Measurements from ENCODE around the gene ACSM6. TPM values are rescaled to one million over a fixed set of nuclear protein-coding genes. Genes with fewer than 3 reads are reported as not detected.

Gene ACSM6
- total RNA-seq, 2 experiments from 2014 or later = not detected

DNA sequence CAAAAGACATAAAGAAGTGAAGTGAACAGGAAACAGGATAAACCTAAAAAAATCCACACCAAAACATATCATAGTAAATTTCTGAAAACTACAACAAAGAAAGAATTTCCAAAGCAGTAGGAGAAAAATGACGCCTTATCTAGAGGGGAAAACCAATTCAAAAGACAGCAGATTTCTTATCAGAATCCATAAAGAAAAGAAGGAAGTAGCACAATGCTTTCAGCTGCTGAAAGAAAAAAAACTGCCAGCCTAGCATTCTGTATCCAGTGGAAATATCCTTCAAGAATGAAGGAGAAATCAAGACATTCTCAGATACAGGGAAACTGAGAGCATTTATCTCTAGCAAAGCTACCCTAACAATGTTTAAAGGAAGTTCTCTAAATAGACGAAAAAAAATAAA is 59.0 kb downstream of the ACSM6 start:
- DNase-seq = no peak
- H3K27me3 Mint-ChIP-seq = peaks cover 19% of the 10 kb centered on the region
- H3K4me3 Mint-ChIP-seq = no peak overlapping the region
- H3K27me3 ChIP-seq (ENCODE audit: control insufficient read depth in 1 of 2, insufficient read depth in 2 of 2, low read length in 2 of 2) = no peaks in the 10 kb centered on the region
- TF ChIP-seq, protein P1, sequence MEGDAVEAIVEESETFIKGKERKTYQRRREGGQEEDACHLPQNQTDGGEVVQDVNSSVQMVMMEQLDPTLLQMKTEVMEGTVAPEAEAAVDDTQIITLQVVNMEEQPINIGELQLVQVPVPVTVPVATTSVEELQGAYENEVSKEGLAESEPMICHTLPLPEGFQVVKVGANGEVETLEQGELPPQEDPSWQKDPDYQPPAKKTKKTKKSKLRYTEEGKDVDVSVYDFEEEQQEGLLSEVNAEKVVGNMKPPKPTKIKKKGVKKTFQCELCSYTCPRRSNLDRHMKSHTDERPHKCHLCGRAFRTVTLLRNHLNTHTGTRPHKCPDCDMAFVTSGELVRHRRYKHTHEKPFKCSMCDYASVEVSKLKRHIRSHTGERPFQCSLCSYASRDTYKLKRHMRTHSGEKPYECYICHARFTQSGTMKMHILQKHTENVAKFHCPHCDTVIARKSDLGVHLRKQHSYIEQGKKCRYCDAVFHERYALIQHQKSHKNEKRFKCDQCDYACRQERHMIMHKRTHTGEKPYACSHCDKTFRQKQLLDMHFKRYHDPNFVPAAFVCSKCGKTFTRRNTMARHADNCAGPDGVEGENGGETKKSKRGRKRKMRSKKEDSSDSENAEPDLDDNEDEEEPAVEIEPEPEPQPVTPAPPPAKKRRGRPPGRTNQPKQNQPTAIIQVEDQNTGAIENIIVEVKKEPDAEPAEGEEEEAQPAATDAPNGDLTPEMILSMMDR (IDR thresholded peaks at IDR 0.05) = no peak
- H3K27ac ChIP-seq (ENCODE audit: low read depth in 1 of 2, low read length in 2 of 2) = no peak overlapping the region
- intact Hi-C loops (cut with DNase I, micrococcal nuclease) = no loop called here
- ChIA-PET CTCF (no interaction called here), POLR2A (no interaction called here)
- no peak overlapping the region for H3K27ac Mint-ChIP-seq
- no peaks in the 10 kb centered on the region for H3K9me3 ChIP-seq (ENCODE audit: control insufficient read depth in 1 of 2, insufficient read depth in 1 of 2, low read length in 2 of 2)
- no peaks in the 10 kb centered on the region for H3K36me3 ChIP-seq (ENCODE audit: insufficient read depth, low read length)
- H3K4me3 ChIP-seq (ENCODE audit: low read length) = no peak overlapping the region
- H3K9me3 Mint-ChIP-seq = no peaks in the 10 kb centered on the region
- no peaks in the 10 kb centered on the region for H3K4me1 ChIP-seq (ENCODE audit: insufficient read depth, low read length)
- no peaks in the 10 kb centered on the region for H3K4me1 Mint-ChIP-seq (ENCODE audit: low read depth)
- ATAC-seq (ENCODE audit: poor library complexity) = no peak
- no peaks in the 10 kb centered on the region for H3K36me3 Mint-ChIP-seq (ENCODE audit: low read depth)

DNA sequence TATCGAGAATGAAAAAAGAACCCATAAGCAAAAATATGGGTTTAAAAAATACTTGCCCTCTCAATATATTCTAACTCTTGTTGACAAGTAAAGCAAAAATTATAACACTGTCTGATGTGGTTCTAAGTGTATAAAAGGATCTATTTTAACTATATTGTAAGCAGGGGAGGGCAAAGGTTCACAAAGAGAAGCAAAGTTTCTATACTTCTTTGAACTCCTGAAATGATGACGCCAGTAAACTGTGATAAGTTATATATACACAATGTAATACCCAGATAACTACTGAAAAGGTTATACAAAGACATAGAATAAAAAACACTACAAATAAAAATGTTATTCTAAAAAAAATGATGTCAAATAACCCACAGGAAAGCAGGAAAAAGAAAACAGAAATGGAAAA is 59.6 kb downstream of the ACSM6 start:
- Mint-ChIP-seq H3K9me3 (no peaks in the 10 kb centered on the region), H3K36me3 (ENCODE audit: low read depth) (no peaks in the 10 kb centered on the region), H3K27ac (no peak overlapping the region), H3K27me3 (peaks cover 19% of the 10 kb centered on the region), H3K4me3 (no peak overlapping the region), H3K4me1 (ENCODE audit: low read depth) (no peaks in the 10 kb centered on the region)
- Histone ChIP-seq H3K27me3 (ENCODE audit: control insufficient read depth in 1 of 2, insufficient read depth in 2 of 2, low read length in 2 of 2) (no peaks in the 10 kb centered on the region), H3K4me3 (ENCODE audit: low read length) (no peak overlapping the region), H3K27ac (ENCODE audit: low read depth in 1 of 2, low read length in 2 of 2) (no peak overlapping the region), H3K36me3 (ENCODE audit: insufficient read depth, low read length) (no peaks in the 10 kb centered on the region), H3K9me3 (ENCODE audit: control insufficient read depth in 1 of 2, insufficient read depth in 1 of 2, low read length in 2 of 2) (peaks cover 0 to 3% of the 10 kb centered on the region in 2 experiments), H3K4me1 (ENCODE audit: insufficient read depth, low read length) (no peaks in the 10 kb centered on the region)
- no peak for ATAC-seq (ENCODE audit: poor library complexity)
- intact Hi-C loops (cut with DNase I, micrococcal nuclease) = no loop called here
- TF ChIP-seq, protein P1 (IDR thresholded peaks at IDR 0.05) = no peak
- POLR2A ChIA-PET = no interaction called here
- CTCF ChIA-PET = no interaction called here
- no peak for DNase-seq

DNA sequence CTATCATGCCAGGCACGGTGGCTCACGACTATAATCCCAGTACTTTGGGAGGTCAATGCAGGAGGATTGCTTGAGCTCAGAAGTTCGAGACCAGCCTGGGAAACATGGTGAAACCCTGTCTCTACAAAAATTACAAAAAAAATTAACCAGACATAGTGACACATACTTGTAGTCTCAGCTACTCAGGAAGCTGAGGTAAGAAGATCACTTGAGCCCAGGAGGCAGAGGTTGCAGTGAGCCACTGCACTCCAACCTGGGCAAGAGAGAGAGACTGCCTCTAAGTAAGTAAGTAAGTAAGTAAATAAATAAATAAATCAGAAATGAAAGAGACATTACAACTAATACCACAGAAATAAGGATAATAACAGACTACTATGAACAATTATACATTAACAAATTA is 60.6 kb downstream of the ACSM6 start:
- POLR2A ChIA-PET = no interaction called here
- Histone ChIP-seq H3K36me3 (ENCODE audit: insufficient read depth, low read length) (no peaks in the 10 kb centered on the region), H3K9me3 (ENCODE audit: control insufficient read depth in 1 of 2, insufficient read depth in 1 of 2, low read length in 2 of 2) (peaks cover 0 to 3% of the 10 kb centered on the region in 2 experiments), H3K27ac (ENCODE audit: low read depth in 1 of 2, low read length in 2 of 2) (no peak overlapping the region), H3K4me3 (ENCODE audit: low read length) (no peak overlapping the region), H3K4me1 (ENCODE audit: insufficient read depth, low read length) (no peaks in the 10 kb centered on the region), H3K27me3 (ENCODE audit: control insufficient read depth in 1 of 2, insufficient read depth in 2 of 2, low read length in 2 of 2) (no peaks in the 10 kb centered on the region)
- DNase-seq (no peak), ATAC-seq (ENCODE audit: poor library complexity) (no peak)
- CTCF ChIA-PET = no interaction called here
- Mint-ChIP-seq H3K36me3 (ENCODE audit: low read depth) (no peaks in the 10 kb centered on the region), H3K9me3 (no peaks in the 10 kb centered on the region), H3K27me3 (peaks cover 19% of the 10 kb centered on the region), H3K4me3 (no peak overlapping the region), H3K4me1 (ENCODE audit: low read depth) (no peaks in the 10 kb centered on the region), H3K27ac (no peak overlapping the region)
- intact Hi-C loops (cut with DNase I, micrococcal nuclease) = no loop called here
- TF ChIP-seq, protein P1 (IDR thresholded peaks at IDR 0.05) = no peak
